GM12878 (cell line): ENCODE measurements around the gene RAB3GAP1. TPM values are rescaled to one million over a fixed set of nuclear protein-coding genes. Genes with fewer than 3 reads are reported as not detected.

Experiments
- ATAC-seq: fragments of 200-7000 bp; cut with Tn5 transposase; 3 replicates; pipeline ENCODE4 v1.9.1; 2020; ENCODE audit warnings: mild to moderate bottlenecking, moderate library complexity
- BruUV-seq: library from RNA; stranded (reverse); fragments of 400-500 nt; replicated peaks from 2 replicates; lab custom pipeline; 2021; lab: Mats Ljungman, UMichigan
- CTCF ChIA-PET: fragments of 300-600 bp; sonication (Branson Sonifier 250); formaldehyde crosslinking; extraction: SDS; loops from one replicate; lab custom pipeline; 2021; ENCODE audit warnings: inconsistent platforms; lab: Yijun Ruan, JAX
- POLR2A ChIA-PET: fragments of 350-600 bp; formaldehyde crosslinking; extraction: SDS; loops from one replicate; lab custom pipeline; 2021; ENCODE audit warnings: inconsistent platforms; lab: Charles Lee
- RAD21 ChIA-PET: fragments of 300-600 bp; sonication (Branson Sonifier 250); formaldehyde crosslinking; loops from one replicate; lab custom pipeline; 2023; ENCODE audit warnings: antibody characterized with exemption; ENCODE audit not compliant: unreplicated experiment; lab: Charles Lee
- SMC1A ChIA-PET: fragments of 300-600 bp; sonication (Branson Sonifier 250); formaldehyde crosslinking; loops from one replicate; lab custom pipeline; 2023; ENCODE audit not compliant: unreplicated experiment, uncharacterized antibody; lab: Charles Lee
- DNase-seq: peaks from one replicate; pipeline ENCODE4 v3.0.0-alpha.2; 2011; ENCODE audit warnings: low read depth, low spot score
- FAIRE-seq: peaks from 3 replicates; lab custom pipeline; 2011; peaks lifted over from hg19 to GRCh38; lab: Jason Lieb, UNC
- H2AFZ ChIP-seq: 2 replicates; pipeline ENCODE4 v1.6.0; 2011; ENCODE audit warnings: low read depth, low read length, control low read depth; ENCODE audit not compliant: control insufficient read depth
- H3K27ac ChIP-seq: 2 replicates; pipeline ENCODE4 v1.5.1; 2011; ENCODE audit warnings: control low read depth; ENCODE audit not compliant: control insufficient read depth, insufficient read depth
- H3K27me3 ChIP-seq, 2 experiments: replicated peaks in 1 of 2; 2 replicates each; pipeline versions ENCODE4 v1.6.0 to v1.6.1; 2011; ENCODE audit warnings: low read length in 1 of 2; ENCODE audit not compliant: control insufficient read depth in 2 of 2, insufficient read depth in 2 of 2
- H3K36me3 ChIP-seq, 2 experiments: 2 replicates each; pipeline ENCODE4 v1.5.1; 2011; ENCODE audit warnings: low read length in 1 of 2; ENCODE audit not compliant: control insufficient read depth in 2 of 2, insufficient read depth in 2 of 2
- H3K4me1 ChIP-seq: 2 replicates; pipeline ENCODE4 v1.6.1; 2011; ENCODE audit warnings: mild to moderate bottlenecking, low read length, moderate library complexity, mixed read lengths; ENCODE audit not compliant: control insufficient read depth, insufficient read depth
- H3K4me2 ChIP-seq: 2 replicates; pipeline ENCODE4 v1.6.0; 2011; ENCODE audit warnings: control low read depth; ENCODE audit not compliant: control insufficient read depth, insufficient read depth
- H3K4me3 ChIP-seq: fragments of 200-600 bp; sonication (generic); 2 replicates; pipeline ENCODE4 v1.5.1; 2016
- H3K79me2 ChIP-seq: 2 replicates; pipeline ENCODE4 v1.6.0; 2011; ENCODE audit warnings: low read length; ENCODE audit not compliant: control insufficient read depth, insufficient read depth
- H3K9ac ChIP-seq: 2 replicates; pipeline ENCODE4 v1.8.0; 2011; ENCODE audit warnings: low read length, control low read depth, mixed read lengths; ENCODE audit not compliant: control insufficient read depth, insufficient read depth
- H3K9me3 ChIP-seq: replicated peaks from 3 replicates; pipeline ENCODE4 v1.5.1; 2011; ENCODE audit warnings: mild to moderate bottlenecking, low read length; ENCODE audit not compliant: control insufficient read depth, insufficient read depth
- H4K20me1 ChIP-seq: 2 replicates; pipeline ENCODE4 v1.6.0; 2011; ENCODE audit not compliant: control insufficient read depth, insufficient read depth
- ATF3 ChIP-seq: IDR thresholded peaks from 2 replicates; pipeline ENCODE4 v1.6.1; 2011; ENCODE audit warnings: low read depth, mild to moderate bottlenecking, low read length, moderate library complexity, borderline replicate concordance; ENCODE audit errors: extremely low read depth
- ATF7 ChIP-seq: fragments of 450-650 bp; IDR thresholded peaks from 2 replicates; pipeline ENCODE4 v1.6.1; 2016; ENCODE audit warnings: low read depth, mild to moderate bottlenecking
- CBX5 ChIP-seq: sonication (generic); IDR thresholded peaks from 2 replicates; pipeline ENCODE4 v1.6.1; 2016; ENCODE audit warnings: low read depth, moderate library complexity, mild to moderate bottlenecking, inconsistent platforms
- CHD1 ChIP-seq: IDR thresholded peaks from 2 replicates; pipeline ENCODE4 v1.6.1; 2012; ENCODE audit warnings: low read depth, low read length, improper control_type of control experiment
- EGR1 ChIP-seq, 2 experiments: IDR thresholded peaks; 1 replicate in 1 of 2; 2 replicates in 1 of 2; pipeline ENCODE4 v1.6.1; 2011 to 2012; ENCODE audit warnings: low read depth in 2 of 2, low read length in 2 of 2, borderline replicate concordance in 1 of 2, mild to moderate bottlenecking in 1 of 2, moderate library complexity in 1 of 2
- HDGF ChIP-seq: fragments of 450-650 bp; IDR thresholded peaks from 2 replicates; pipeline ENCODE4 v1.6.1; 2016; ENCODE audit warnings: antibody characterized with exemption
- KAT2A ChIP-seq: conservative IDR thresholded peaks from 2 replicates; pipeline ENCODE4 v1.6.1; 2011; ENCODE audit warnings: low read depth, low read length; ENCODE audit not compliant: control insufficient read depth
- KDM1A ChIP-seq: fragments of 200-600 bp; sonication (generic); IDR thresholded peaks from 2 replicates; pipeline ENCODE4 v1.6.1; 2016; ENCODE audit warnings: borderline replicate concordance
- MAX ChIP-seq: IDR thresholded peaks from 2 replicates; pipeline ENCODE4 v1.6.1; 2012; ENCODE audit warnings: low read depth, low read length, improper control_type of control experiment
- MEF2A ChIP-seq: IDR thresholded peaks from 2 replicates; pipeline ENCODE4 v1.6.1; 2011; ENCODE audit warnings: low read depth, mild to moderate bottlenecking, low read length, moderate library complexity; ENCODE audit not compliant: insufficient read depth
- MYC ChIP-seq: IDR thresholded peaks from 2 replicates; pipeline ENCODE4 v1.6.1; 2011; ENCODE audit warnings: mild to moderate bottlenecking, low read length, moderate library complexity, inconsistent platforms; ENCODE audit not compliant: insufficient read depth, insufficient replicate concordance, insufficient read length, severe bottlenecking
- PAX5 ChIP-seq: IDR thresholded peaks from 2 replicates; pipeline ENCODE4 v1.6.1; 2011; ENCODE audit warnings: low read depth, low read length, borderline replicate concordance
- POU2F2 ChIP-seq: IDR thresholded peaks from 3 replicates; pipeline ENCODE4 v1.6.1; 2011; ENCODE audit warnings: low read depth, mild to moderate bottlenecking, low read length, borderline replicate concordance
- PRDM15 ChIP-seq: fragments of 450-650 bp; formaldehyde crosslinking; IDR thresholded peaks from 2 replicates; pipeline ENCODE4 v1.4.0; 2020; ENCODE audit warnings: mild to moderate bottlenecking, moderate library complexity
- RAD51 ChIP-seq: fragments of 450-650 bp; IDR thresholded peaks from 2 replicates; pipeline ENCODE4 v1.6.1; 2016; ENCODE audit warnings: moderate library complexity, mild to moderate bottlenecking, inconsistent platforms
- RBBP5 ChIP-seq: fragments of 200-600 bp; sonication (generic); conservative IDR thresholded peaks from 2 replicates; pipeline ENCODE4 v1.6.1; 2016
- RFX5 ChIP-seq: IDR thresholded peaks from 2 replicates; pipeline ENCODE4 v1.6.1; 2011; ENCODE audit warnings: low read depth, low read length, improper control_type of control experiment
- SMC3 ChIP-seq: IDR thresholded peaks from 2 replicates; pipeline ENCODE4 v1.6.1; 2011; ENCODE audit warnings: low read length, improper control_type of control experiment, borderline replicate concordance
- ZBED1 ChIP-seq: IDR thresholded peaks from 2 replicates; pipeline ENCODE4 v1.6.1; 2016; ENCODE audit warnings: borderline replicate concordance
- ZZZ3 ChIP-seq: IDR thresholded peaks from 2 replicates; pipeline ENCODE4 v1.6.1; 2011; ENCODE audit warnings: low read depth; ENCODE audit not compliant: control insufficient read depth, insufficient read length
- WGBS: methylation state at CpG from one replicate; pipeline ENCODE4 v1.1.6; 2016; ENCODE audit warnings: low lambda C conversion rate; ENCODE audit not compliant: insufficient replicate concordance, insufficient coverage; ENCODE audit errors: missing lambda C conversion rate; 5-methylcytosine and 5-hydroxymethylcytosine counted together
- in situ Hi-C: fragments of 300-500 bp; cut with MboI; formaldehyde crosslinking; loops from 9 replicates; pipeline ENCODE4 v1.14.3; 2018; ENCODE audit warnings: mixed read lengths
- intact Hi-C: fragments of 100-400 bp; cut with micrococcal nuclease; formaldehyde crosslinking; loops from one replicate; pipeline ENCODE4 v1.14.2; 2022; ENCODE audit not compliant: unreplicated experiment
- polyA plus RNA-seq, 11 experiments: library from polyadenylated mRNA; depleted of rRNA in 4 of 11; unstranded in 6 of 11; stranded (reverse) in 5 of 11; fragments of >200 nt; fragmentation: Nextera tagmentation in 4 of 11; fragmentation: Illumina TruSeq in 1 of 11; extraction: Ambion mirVana in 4 of 11; extraction: Trizol in 1 of 11; gene quantifications; 1 replicate in 1 of 11; 2 replicates in 10 of 11; pipeline versions ENCODE4 v1.2.1 to v1.2.3, GENCODE V29; 2011 to 2016; ENCODE audit warnings: inconsistent platforms in 2 of 11, missing spikeins in 2 of 11, low read depth in 1 of 11
- total RNA-seq, 4 experiments: library from RNA; depleted of rRNA in 3 of 4; stranded (reverse); fragments of >200 nt in 3 of 4; fragmentation: Illumina TruSeq in 1 of 4; extraction: Trizol in 1 of 4; gene quantifications; 2 replicates each; pipeline versions ENCODE4 v1.2.1 to v1.2.3, GENCODE V29; 2013 to 2021

Gene RAB3GAP1
- total and polyA plus RNA-seq, 10 of the 15 experiments (the other 5 are each of a cell fraction or from before 2014, with no cell fraction given): 13.7 to 36.9 (median 21.0) TPM

GRCh38 chr2:135004005-135004746, 47.9 kb upstream of the RAB3GAP1 start (continued):
- TF ChIP-seq RFX5 (no peak), CBX5 (0 out of 2 replicates have a peak, but pooled peaks have one; percentile 42), MYC (no peak), POU2F2 (no peak), HDGF (no peak), KAT2A (no peak), RBBP5 (no peak), EGR1 (IDR thresholded peaks at IDR 0.05; ENCODE audit: borderline replicate concordance in 1 of 2, low read depth in 2 of 2, low read length in 2 of 2) (peak in 1 of 2 experiments; percentile 62; a peak in 1 of 3 replicates), ATF7 (no peak), SMC3 (peak; percentile 92), MAX (no peak)

GRCh38 chr2:135005753-135006152, 46.3 kb upstream of the RAB3GAP1 start:
- POLR2A ChIA-PET: no interaction called here
- Histone ChIP-seq H3K27ac (no peak overlapping the region), H4K20me1 (no peaks in the 10 kb centered on the region), H3K4me1 (no peaks in the 10 kb centered on the region), H3K27me3 (peaks cover 0 to 2% of the 10 kb centered on the region in 2 experiments; a peak in 1 of 4 replicates), H3K36me3 (no peaks in the 10 kb centered on the region), H2AFZ (no peak overlapping the region), H3K4me3 (no peak overlapping the region), H3K4me2 (no peak overlapping the region), H3K79me2 (no peaks in the 10 kb centered on the region), H3K9me3 (no peaks in the 10 kb centered on the region), H3K9ac (no peak overlapping the region)
- CTCF ChIA-PET: interaction anchor here (0.9 to 6.7 kb wide), 10 partner anchors 11 to 1378 kb away, joined by 3 to 124 read pairs (median 6); partner anchors contain the start of genes R3HDM1 and ZRANB3
- 42% methylated on average over 3 of the region's 3 CpGs for WGBS
- no TSS peak for BruUV-seq
- in situ Hi-C loops: no loop called here
- DNase-seq (no peak), FAIRE-seq (no peak), ATAC-seq (no peak)
- RAD21 ChIA-PET: interaction anchor here (0.9 to 4.1 kb wide), 6 partner anchors 11 to 792 kb away, joined by 3 to 51 read pairs (median 4); no protein-coding TSS in a partner anchor
- intact Hi-C loops: loop anchor here (2.0 to 10.0 kb wide), 4 partner anchors 37 to 589 kb away; no protein-coding TSS in a partner anchor
- TF ChIP-seq RAD51 (no peak), ATF3 (no peak), PAX5 (no peak), ZZZ3 (no peak), CHD1 (no peak), KDM1A (no peak), ZBED1 (no peak), PRDM15 (no peak), MEF2A (no peak)
- SMC1A ChIA-PET: interaction anchor here (0.6 to 6.2 kb wide), 14 partner anchors 9 to 1378 kb away, joined by 3 to 23 read pairs (median 3); partner anchors contain the start of gene RAB3GAP1
